ENCODE data around the gene PLCB1.

The PLCB1 gene

DNA sequence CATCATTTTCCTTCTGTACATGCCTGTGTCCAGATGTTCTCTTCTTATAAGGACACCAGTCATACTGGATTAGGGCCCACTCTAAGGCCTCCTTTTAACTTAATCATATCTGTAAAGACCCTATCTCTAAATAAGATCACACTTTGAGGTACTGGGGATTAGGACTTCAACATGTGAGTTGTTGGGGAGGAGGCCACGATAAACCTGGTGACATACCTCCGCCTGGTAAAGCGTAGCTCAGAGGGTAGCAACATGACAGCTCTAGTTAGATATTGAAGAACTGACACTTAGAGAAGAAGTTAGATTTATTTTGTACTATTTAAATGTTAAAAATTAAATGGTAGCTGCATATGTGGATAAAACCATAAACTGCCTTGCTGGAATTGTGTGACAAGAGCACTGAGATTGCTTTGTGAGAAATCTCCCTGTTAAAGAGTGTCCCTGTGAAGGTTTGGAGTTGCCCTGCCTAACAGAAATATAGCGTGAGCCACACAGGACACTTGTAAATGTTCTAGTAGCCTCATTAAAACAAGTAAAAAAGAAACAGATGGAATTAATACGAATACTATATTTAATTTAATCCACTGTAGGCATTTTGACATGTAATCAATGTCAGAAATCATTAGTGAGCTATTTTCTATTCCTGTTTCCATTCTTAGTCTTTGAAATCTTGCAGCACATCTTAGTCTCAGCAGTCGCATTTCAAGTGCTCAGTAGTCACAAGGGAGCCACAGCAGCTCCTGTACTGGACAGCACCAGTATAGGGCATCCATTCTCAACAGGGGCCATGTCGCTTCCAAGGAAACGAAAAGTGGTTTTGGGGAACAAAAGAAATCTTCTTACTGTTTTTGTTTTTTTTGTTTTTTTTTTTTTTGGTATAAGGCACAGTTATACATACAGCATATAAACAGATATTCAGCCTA lies 13.4 kb downstream of the PLCB1 start:
- Histone ChIP-seq H3K27me3 (ENCODE audit: control insufficient read depth, insufficient read depth, low read length, poor library complexity, severe bottlenecking) (no peaks in the 10 kb centered on the region), H3K4me1 (ENCODE audit: control insufficient read depth, insufficient read depth, low read length) (no peaks in the 10 kb centered on the region), H3K36me3 (ENCODE audit: control insufficient read depth, insufficient read depth, low read length) (no peaks in the 10 kb centered on the region), H3K27ac (ENCODE audit: insufficient read depth, low read depth, low read length, poor library complexity, severe bottlenecking) (no peak overlapping the region), H3K4me3 (ENCODE audit: insufficient read depth, low read depth, low read length) (no peak overlapping the region), H3K9me3 (ENCODE audit: control insufficient read depth, low read length) (no peaks in the 10 kb centered on the region)
- 93 to 97% methylated on average over 7 to 8 of the region's 8 CpGs for WGBS, 2 experiments

DNA sequence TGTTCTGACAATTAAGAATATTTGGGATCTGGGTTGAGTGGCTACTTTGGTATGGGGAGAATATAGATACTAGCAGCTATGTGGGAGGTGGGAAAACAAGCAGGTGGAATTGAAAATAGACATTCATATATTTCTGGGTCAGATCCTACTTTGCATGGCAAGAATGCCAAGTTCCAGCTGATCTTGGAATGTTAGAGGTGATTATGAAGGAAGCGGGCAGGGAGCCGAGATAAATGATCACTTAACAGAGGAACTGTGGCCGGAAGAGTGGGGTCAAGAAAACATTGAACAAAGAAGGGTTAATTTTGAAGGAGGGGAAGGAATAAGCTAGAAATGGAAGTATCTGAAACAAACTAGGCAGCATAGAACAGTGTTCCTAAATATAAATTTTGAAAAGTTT lies 15.4 kb downstream of the PLCB1 start:
- Histone ChIP-seq H3K36me3 (ENCODE audit: control insufficient read depth, insufficient read depth, low read length) (no peaks in the 10 kb centered on the region), H3K27ac (ENCODE audit: insufficient read depth, low read depth, low read length, poor library complexity, severe bottlenecking) (no peak overlapping the region), H3K27me3 (ENCODE audit: control insufficient read depth, insufficient read depth, low read length, poor library complexity, severe bottlenecking) (no peaks in the 10 kb centered on the region), H3K9me3 (ENCODE audit: control insufficient read depth, low read length) (no peaks in the 10 kb centered on the region), H3K4me1 (ENCODE audit: control insufficient read depth, insufficient read depth, low read length) (no peaks in the 10 kb centered on the region), H3K4me3 (ENCODE audit: insufficient read depth, low read depth, low read length) (no peak overlapping the region)
- 89 to 95% methylated on average over 3 of the region's 3 CpGs for WGBS, 2 experiments

DNA sequence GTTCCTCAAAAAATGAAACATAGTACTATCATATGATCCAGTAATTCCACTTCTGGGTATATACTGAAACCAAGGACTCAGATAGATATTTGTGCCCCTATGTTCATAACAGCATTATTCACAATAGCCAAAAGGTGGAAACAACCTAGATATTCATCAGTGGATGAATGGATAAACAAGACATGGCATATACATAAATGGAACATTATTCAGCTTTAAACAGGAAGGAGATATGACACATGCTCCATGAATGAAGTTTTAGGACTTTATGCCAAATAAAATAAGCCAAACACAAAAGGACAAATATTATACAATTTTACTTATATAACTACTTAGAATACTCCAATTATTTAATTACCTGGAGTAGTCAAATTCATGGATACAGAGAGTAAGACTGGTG lies 16.4 kb downstream of the PLCB1 start:
- no peaks in the 10 kb centered on the region for H3K9me3 ChIP-seq (ENCODE audit: control insufficient read depth, low read length)
- H3K27me3 ChIP-seq (ENCODE audit: control insufficient read depth, insufficient read depth, low read length, poor library complexity, severe bottlenecking): no peaks in the 10 kb centered on the region
- H3K27ac ChIP-seq (ENCODE audit: insufficient read depth, low read depth, low read length, poor library complexity, severe bottlenecking): no peak overlapping the region
- H3K36me3 ChIP-seq (ENCODE audit: control insufficient read depth, insufficient read depth, low read length): no peaks in the 10 kb centered on the region
- no peaks in the 10 kb centered on the region for H3K4me1 ChIP-seq (ENCODE audit: control insufficient read depth, insufficient read depth, low read length)
- H3K4me3 ChIP-seq (ENCODE audit: insufficient read depth, low read depth, low read length): no peak overlapping the region

DNA sequence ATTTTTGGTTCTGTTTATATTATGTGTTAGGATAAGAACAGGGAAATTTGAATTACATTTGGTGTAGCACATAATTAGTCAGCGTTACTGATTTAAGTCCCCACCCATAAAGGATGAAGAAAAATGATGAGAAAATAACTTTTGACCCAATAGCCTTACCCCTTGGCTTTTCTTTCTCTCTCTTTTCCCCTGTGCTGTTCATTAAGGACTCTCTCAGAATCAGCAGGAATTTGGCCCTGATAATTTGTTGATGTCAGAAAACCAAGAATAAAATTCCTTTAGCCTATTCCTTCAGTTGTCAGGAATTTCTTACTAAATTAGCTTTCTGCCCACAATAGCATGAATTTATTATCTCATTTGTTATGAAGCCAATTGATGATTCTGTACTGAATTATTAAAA lies 18.5 kb downstream of the PLCB1 start:
- WGBS, 2 experiments: 93 to 100% methylated on average over 1 of the region's 1 CpG
- Histone ChIP-seq H3K27ac (ENCODE audit: insufficient read depth, low read depth, low read length, poor library complexity, severe bottlenecking) (no peak overlapping the region), H3K9me3 (ENCODE audit: control insufficient read depth, low read length) (no peaks in the 10 kb centered on the region), H3K36me3 (ENCODE audit: control insufficient read depth, insufficient read depth, low read length) (no peaks in the 10 kb centered on the region), H3K4me1 (ENCODE audit: control insufficient read depth, insufficient read depth, low read length) (no peaks in the 10 kb centered on the region), H3K27me3 (ENCODE audit: control insufficient read depth, insufficient read depth, low read length, poor library complexity, severe bottlenecking) (no peaks in the 10 kb centered on the region), H3K4me3 (ENCODE audit: insufficient read depth, low read depth, low read length) (no peak overlapping the region)

DNA sequence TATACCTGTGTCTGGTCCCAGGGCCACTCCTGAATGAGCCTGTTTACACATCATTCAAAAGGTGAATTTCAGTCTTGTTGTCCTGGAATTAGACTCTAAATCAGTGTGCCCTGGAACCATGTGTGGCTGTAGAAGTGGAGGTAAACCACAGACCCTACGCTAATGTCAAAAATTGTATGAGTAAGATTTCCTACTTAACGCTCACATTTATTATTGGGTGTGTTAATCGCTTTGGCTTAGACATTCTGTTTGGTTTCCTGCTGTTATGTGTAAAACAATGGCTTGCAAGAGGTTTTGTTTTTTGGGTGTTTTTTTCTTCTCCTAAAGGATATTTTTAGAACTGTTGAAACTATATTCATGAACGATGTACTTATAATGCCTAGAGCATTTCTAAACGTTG lies 19.3 kb downstream of the PLCB1 start:
- Histone ChIP-seq H3K4me1 (ENCODE audit: control insufficient read depth, insufficient read depth, low read length) (no peaks in the 10 kb centered on the region), H3K36me3 (ENCODE audit: control insufficient read depth, insufficient read depth, low read length) (no peaks in the 10 kb centered on the region), H3K9me3 (ENCODE audit: control insufficient read depth, low read length) (no peaks in the 10 kb centered on the region), H3K27me3 (ENCODE audit: control insufficient read depth, insufficient read depth, low read length, poor library complexity, severe bottlenecking) (no peaks in the 10 kb centered on the region), H3K27ac (ENCODE audit: insufficient read depth, low read depth, low read length, poor library complexity, severe bottlenecking) (no peak overlapping the region), H3K4me3 (ENCODE audit: insufficient read depth, low read depth, low read length) (no peak overlapping the region)
- 96 to 100% methylated on average over 5 of the region's 5 CpGs for WGBS, 2 experiments

DNA sequence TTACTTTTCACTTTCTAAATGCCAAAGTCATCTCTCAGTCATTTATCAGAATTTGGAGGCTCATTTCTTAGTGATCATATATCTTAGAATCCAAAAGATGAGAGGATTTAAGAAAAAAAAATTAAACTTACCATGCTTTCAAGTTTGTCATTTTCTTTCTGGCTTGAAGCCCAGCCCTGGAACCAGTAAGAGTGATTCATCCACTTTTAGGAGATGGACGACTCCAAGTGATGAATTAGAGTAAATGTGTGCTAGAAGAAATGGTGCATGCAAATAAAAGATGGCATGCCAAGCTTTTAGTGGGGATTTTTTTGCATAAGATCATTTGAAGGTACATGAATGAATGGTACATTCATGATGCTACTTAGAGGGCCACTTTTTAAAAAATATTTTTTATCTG lies 20.1 kb downstream of the PLCB1 start:
- 91 to 93% methylated on average over 1 of the region's 1 CpG for WGBS, 2 experiments
- Histone ChIP-seq H3K27me3 (ENCODE audit: control insufficient read depth, insufficient read depth, low read length, poor library complexity, severe bottlenecking) (no peaks in the 10 kb centered on the region), H3K9me3 (ENCODE audit: control insufficient read depth, low read length) (no peaks in the 10 kb centered on the region), H3K4me3 (ENCODE audit: insufficient read depth, low read depth, low read length) (no peak overlapping the region), H3K36me3 (ENCODE audit: control insufficient read depth, insufficient read depth, low read length) (no peaks in the 10 kb centered on the region), H3K27ac (ENCODE audit: insufficient read depth, low read depth, low read length, poor library complexity, severe bottlenecking) (no peak overlapping the region), H3K4me1 (ENCODE audit: control insufficient read depth, insufficient read depth, low read length) (no peaks in the 10 kb centered on the region)

DNA sequence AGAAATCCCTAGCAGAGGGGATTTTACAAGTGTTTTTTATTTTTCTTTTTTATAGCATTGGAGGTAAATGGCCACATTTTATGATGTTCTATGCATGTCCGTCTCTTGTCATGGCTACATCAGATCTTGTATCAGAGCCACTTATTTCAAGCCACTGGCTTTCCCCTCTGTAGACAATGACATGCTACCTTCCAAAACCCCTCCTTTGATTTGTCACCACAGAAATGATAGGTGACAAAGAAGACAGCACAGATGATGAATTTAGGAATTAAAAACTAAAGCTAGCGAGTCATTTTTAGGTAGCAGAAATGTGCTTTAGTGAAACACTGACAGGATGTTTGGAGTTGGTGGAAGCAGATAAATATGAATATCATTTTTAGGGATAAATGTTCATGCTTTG lies 20.8 kb downstream of the PLCB1 start:
- no peaks in the 10 kb centered on the region for H3K4me1 ChIP-seq (ENCODE audit: control insufficient read depth, insufficient read depth, low read length)
- no peak overlapping the region for H3K4me3 ChIP-seq (ENCODE audit: insufficient read depth, low read depth, low read length)
- H3K36me3 ChIP-seq (ENCODE audit: control insufficient read depth, insufficient read depth, low read length): no peaks in the 10 kb centered on the region
- H3K27ac ChIP-seq (ENCODE audit: insufficient read depth, low read depth, low read length, poor library complexity, severe bottlenecking): no peak overlapping the region
- H3K9me3 ChIP-seq (ENCODE audit: control insufficient read depth, low read length): no peaks in the 10 kb centered on the region
- H3K27me3 ChIP-seq (ENCODE audit: control insufficient read depth, insufficient read depth, low read length, poor library complexity, severe bottlenecking): no peaks in the 10 kb centered on the region
- WGBS, 2 experiments: 96 to 98% methylated on average over 2 of the region's 2 CpGs

DNA sequence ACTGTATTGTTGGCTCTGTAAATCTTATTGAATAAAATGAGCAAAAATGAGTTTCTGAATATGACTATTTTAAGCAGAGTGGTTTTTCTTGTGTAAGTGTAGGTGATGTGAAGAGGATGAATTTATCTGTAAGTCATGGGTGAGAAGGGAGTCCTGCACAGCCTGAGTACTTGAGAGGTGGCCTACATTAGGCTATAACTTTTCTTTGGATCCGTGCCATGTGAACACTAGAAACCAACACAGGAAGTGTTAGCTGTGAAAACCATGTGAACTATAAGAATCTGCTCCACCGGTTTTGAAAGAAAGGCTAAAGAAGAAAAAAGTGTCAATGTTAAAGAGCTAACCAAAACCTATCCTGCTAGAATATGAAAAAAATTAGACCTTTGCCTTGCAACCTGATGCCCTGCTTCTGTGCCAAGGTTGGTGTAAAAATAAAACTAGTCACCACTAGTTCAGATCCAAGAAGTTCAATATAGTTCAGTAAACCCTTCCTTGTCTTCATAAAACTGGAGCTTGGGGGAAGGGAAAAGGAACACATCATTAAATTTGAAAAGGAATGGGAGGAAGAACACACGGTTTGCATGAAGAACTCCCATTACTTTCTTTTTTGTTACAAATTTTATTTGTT lies 21.3 kb downstream of the PLCB1 start:
- H3K27me3 ChIP-seq (ENCODE audit: control insufficient read depth, insufficient read depth, low read length, poor library complexity, severe bottlenecking): no peaks in the 10 kb centered on the region
- no peaks in the 10 kb centered on the region for H3K36me3 ChIP-seq (ENCODE audit: control insufficient read depth, insufficient read depth, low read length)
- H3K4me3 ChIP-seq (ENCODE audit: insufficient read depth, low read depth, low read length): no peak overlapping the region
- H3K9me3 ChIP-seq (ENCODE audit: control insufficient read depth, low read length): no peaks in the 10 kb centered on the region
- no peaks in the 10 kb centered on the region for H3K4me1 ChIP-seq (ENCODE audit: control insufficient read depth, insufficient read depth, low read length)
- 91 to 94% methylated on average over 2 of the region's 3 CpGs for WGBS, 2 experiments
- no peak overlapping the region for H3K27ac ChIP-seq (ENCODE audit: insufficient read depth, low read depth, low read length, poor library complexity, severe bottlenecking)

DNA sequence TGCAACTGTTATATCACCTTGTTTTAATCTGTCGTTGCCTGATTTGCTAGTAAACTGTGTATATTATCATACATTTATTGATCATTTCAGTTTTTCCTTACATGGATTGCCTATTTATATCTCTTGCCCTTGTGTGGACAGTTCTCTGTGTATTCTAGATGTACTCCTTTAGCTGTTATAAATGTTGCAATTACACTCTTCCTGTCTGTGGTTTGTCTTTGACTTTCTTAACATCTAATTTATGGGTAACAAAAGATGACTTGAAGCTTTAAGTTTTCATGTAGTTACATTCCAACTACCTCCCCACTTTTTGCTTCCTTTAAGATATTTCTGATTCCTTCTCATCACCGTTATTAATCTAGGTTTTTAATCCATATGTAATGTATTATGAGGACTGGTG lies 22.6 kb downstream of the PLCB1 start:
- H3K36me3 ChIP-seq (ENCODE audit: control insufficient read depth, insufficient read depth, low read length): no peaks in the 10 kb centered on the region
- no peak overlapping the region for H3K4me3 ChIP-seq (ENCODE audit: insufficient read depth, low read depth, low read length)
- H3K4me1 ChIP-seq (ENCODE audit: control insufficient read depth, insufficient read depth, low read length): no peaks in the 10 kb centered on the region
- no peaks in the 10 kb centered on the region for H3K9me3 ChIP-seq (ENCODE audit: control insufficient read depth, low read length)
- H3K27me3 ChIP-seq (ENCODE audit: control insufficient read depth, insufficient read depth, low read length, poor library complexity, severe bottlenecking): no peaks in the 10 kb centered on the region
- 80% methylated on average over 2 of the region's 2 CpGs; no CpG with 5 or more reads in 1 of the 2 experiments for WGBS, 2 experiments
- no peak overlapping the region for H3K27ac ChIP-seq (ENCODE audit: insufficient read depth, low read depth, low read length, poor library complexity, severe bottlenecking)

DNA sequence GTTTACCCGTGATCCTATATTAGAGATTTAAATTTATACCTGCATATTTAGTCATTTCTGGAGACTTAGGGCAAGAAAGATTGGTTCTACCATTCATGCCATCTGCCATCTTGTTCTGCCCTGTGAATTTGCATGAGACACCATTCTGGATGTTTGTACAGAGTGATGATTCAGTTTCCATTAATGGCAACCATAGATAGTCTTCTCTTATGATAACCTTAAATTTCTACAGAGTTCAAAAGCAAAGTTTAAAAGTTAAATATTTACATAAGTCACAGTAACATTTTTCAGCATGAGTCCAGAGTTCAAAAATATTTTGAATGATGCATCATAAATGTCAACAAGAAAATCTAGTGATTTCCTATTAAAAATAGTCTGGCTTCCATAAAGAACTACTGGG lies 23.2 kb downstream of the PLCB1 start:
- H3K27me3 ChIP-seq (ENCODE audit: control insufficient read depth, insufficient read depth, low read length, poor library complexity, severe bottlenecking): no peaks in the 10 kb centered on the region
- H3K4me1 ChIP-seq (ENCODE audit: control insufficient read depth, insufficient read depth, low read length): no peaks in the 10 kb centered on the region
- H3K9me3 ChIP-seq (ENCODE audit: control insufficient read depth, low read length): no peaks in the 10 kb centered on the region
- H3K36me3 ChIP-seq (ENCODE audit: control insufficient read depth, insufficient read depth, low read length): no peaks in the 10 kb centered on the region
- WGBS, 2 experiments: no CpG with 5 or more reads among the region's 1 CpG
- H3K4me3 ChIP-seq (ENCODE audit: insufficient read depth, low read depth, low read length): no peak overlapping the region
- no peak overlapping the region for H3K27ac ChIP-seq (ENCODE audit: insufficient read depth, low read depth, low read length, poor library complexity, severe bottlenecking)
